ENCODE data around the gene KCNK7. TPM values are rescaled to one million over a fixed set of nuclear protein-coding genes. Genes with fewer than 3 reads are reported as not detected.
"Not testable (repeated sequence)": the region's sequence is repeated elsewhere in the genome, so short reads cannot be mapped to it uniquely, and the experiment has no call there.

Gene KCNK7
- total RNA-seq, 4 donors from 2014 or later: 1.1 to 1.7 (median 1.5) TPM; not detected in 1

DNA sequence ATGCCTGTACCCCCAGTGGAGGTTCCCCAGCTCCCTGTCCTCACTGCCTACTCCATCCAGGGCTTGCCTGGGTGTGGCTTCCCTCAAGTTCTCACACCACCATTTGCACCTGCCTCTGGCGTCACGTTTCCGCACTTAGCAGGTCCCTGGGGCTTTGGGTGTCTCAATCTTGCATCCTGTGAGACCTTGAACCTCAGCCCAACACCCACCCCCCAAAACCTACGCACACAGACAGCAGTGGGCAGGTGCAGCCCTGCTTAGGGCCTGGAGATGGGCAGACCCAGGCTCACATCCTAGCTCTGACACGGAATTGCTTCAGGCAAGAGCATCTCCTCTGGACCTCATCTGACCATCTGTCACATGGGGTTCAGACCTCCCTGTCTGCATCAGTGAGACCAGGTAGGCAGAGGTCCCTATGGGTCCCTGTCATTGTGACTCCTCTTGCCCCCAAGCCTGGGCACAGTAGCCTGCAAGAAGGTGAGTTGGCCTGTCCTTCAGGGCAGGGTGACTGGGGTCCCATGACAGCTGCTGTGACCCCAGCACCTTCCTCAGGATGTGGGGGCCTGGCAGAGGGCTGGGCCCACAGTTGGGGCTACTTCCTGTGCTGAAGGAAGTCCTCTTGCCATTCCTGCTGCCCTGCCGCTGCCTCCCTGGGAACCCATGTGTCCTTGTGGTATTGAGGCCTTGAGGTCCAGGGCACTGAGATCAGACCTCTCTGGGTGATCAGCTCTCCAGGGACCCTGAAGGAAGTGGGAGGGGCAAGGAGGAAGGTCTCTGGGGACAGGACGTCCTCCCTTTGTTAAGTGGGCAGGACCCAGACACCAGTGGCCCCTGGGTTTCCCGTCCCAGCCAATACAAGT is 44.3 kb upstream of the KCNK7 start:
- DNase-seq (ENCODE audit: low spot score) (no peak), ATAC-seq (ENCODE audit: low FRiP score) (no peak)
- no peak for TF ChIP-seq CTCF (IDR thresholded peaks at IDR 0.05)

DNA sequence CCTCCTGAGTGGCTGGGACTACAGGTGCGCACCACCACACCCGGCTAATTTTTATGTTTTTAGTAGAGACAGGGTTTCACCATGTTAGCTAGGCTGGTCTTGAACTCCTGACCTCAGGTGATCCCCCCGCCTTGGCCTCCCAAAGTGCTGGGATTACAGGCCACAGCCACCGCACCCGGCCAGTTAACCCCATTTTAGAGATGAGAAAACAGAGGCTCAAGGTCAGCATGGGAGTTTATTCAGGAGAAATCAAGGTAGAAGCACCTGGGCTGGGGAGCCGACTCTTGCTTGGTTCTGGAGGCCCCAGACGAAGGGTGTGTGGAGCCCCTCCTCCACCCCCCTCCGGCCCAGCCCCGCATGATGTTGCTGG is 43.6 kb upstream of the KCNK7 start:
- not testable (repeated sequence) for DNase-seq (ENCODE audit: low spot score); ATAC-seq (ENCODE audit: low FRiP score)

DNA sequence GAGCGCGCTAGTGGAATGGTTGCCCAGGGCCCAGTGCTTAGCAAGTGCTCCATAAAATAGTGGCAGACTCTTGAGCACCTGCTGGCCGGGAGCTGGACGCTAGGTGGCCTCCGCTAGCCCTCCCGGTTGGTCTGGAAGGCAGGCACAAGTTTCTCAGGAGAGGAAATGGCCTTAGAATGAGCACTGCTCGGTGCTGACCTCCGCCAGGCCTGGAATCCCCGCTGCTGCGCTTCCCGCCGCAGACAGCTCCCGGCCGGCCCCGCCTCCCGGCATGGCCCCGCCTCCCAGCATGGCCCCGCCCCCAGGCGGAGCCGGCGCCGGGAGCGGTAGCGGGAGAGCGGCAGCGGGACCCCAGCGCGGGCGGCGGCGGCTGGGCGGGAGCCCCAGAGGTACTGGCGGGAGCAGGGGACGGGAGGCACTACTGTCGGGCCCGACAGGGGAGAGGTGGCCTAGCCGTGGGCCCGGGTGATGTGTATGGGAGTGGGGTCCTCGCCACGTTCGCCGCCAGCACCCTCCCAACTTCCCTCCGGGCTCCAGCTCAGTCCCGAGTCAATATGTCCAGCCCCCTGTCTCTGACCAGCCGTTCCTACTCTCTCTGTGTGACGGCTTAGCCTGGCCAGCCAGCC is 42.3 kb upstream of the KCNK7 start, which contains the start of gene SIPA1:
SIPA1 (plus strand) TSS at position 308 of the 626 bp plus-strand sequence. CDS start 2,821 bp downstream, outside the sequence.
- no peak for TF ChIP-seq CTCF (IDR thresholded peaks at IDR 0.05)
- peak; percentile 81 for ATAC-seq (ENCODE audit: low FRiP score)
- DNase-seq (ENCODE audit: low spot score): no peak

DNA sequence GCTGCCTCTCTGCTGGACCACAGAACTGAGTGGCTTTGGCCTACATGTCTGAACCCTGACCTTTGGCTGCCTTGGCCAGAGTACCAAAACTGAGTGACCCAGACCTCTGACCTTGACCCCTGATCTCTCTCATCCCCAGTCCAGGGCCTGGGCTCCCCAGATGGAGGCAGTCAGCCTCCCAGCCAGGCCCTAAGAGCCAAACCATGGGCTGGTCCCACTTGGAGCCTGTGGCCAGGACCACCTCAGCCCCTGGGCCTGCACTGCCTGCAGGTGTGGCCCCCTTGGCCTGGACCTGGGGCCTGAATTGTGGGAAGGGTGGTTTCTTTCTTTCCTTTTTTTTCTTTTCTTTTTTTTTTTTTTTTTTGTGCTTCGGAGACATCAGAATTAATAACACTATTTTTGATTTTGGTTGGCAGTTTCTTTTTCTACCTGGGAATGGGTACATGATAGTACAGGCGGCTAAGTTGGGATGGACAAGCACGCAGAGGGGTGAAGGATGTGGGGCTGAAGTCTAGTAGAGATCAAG is 41.5 kb upstream of the KCNK7 start:
- no peak for DNase-seq (ENCODE audit: low spot score)
- no peak for ATAC-seq (ENCODE audit: low FRiP score)
- TF ChIP-seq CTCF (IDR thresholded peaks at IDR 0.05): no peak

GRCh38 chr11:65636108-65637031 is 40.8 kb upstream of the KCNK7 start:
- no peak for ATAC-seq (ENCODE audit: low FRiP score)
- no peak for DNase-seq (ENCODE audit: low spot score)
- no peak for TF ChIP-seq CTCF (IDR thresholded peaks at IDR 0.05)

DNA sequence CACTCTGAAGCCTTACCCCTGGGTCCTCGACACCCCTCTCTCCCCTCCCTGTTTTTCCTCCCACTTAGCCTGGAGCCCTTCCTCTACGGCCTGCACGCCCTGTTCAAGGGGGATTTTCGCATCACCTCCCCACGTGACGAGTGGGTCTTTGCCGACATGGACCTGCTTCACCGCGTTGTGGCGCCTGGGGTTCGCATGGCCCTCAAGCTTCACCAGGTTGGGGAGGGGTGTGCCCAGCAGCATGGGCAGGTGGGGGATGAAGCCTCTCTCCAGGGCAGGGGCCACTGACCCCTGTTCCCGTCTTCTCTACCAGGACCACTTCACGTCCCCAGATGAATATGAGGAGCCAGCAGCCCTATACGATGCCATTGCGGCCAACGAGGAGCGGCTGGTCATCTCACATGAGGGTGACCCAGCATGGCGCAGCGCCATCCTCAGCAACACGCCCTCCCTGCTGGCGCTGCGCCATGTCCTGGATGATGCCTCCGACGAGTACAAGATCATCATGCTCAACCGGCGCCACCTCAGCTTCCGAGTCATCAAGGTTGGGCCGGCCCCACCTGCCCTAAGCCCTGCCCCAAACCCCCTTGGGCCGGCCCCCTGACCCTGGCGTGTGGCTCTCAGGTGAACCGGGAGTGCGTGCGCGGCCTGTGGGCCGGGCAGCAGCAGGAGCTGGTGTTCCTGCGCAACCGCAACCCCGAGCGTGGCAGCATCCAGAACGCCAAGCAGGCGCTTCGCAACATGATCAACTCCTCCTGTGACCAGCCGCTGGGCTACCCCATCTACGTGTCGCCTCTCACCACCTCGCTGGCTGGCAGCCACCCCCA is 39.5 kb upstream of the KCNK7 start:
- no peak for TF ChIP-seq CTCF (IDR thresholded peaks at IDR 0.05)
- ATAC-seq (ENCODE audit: low FRiP score) (no peak), DNase-seq (ENCODE audit: low spot score) (no peak)
